ENCODE results near the gene TIFAB. TPM values are rescaled to one million over a fixed set of nuclear protein-coding genes. Genes with fewer than 3 reads are reported as not detected.
A peak's percentile ranks its signal among the peaks of the same experiment; 100 is the strongest.

The TIFAB gene
- total RNA-seq, 6 donors from 2014 or later = 0.23 to 0.24 TPM; not detected in 4

DNA sequence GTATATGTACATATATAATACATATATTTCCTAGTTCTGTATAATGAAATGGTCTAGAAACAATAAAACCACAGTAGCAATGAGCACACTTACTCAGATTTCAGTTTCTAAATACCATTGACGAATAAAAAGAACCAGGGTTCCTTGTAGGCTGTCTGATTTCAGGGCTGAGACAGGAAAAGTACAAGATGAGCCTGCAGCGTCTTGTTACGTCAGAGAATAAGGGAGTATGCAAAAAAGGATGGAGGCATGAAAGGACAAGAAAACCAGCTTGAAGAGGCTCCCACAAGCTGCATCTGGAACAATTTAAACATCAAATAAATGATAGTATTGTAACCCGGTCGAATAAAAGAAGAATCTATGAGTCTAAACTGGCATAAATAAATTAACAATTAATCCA, 17.8 kb upstream of the TIFAB start:
- ATAC-seq (ENCODE audit: low FRiP score in 2 of 2) = no peak
- WGBS, 2 donors = 71 to 94% methylated on average over 5 of the region's 5 CpGs
- H3K36me3 ChIP-seq = no peaks in the 10 kb centered on the region
- DNase-seq = no peak
- H3K4me1 ChIP-seq = peaks cover 3 to 8% (median 7%) of the 10 kb centered on the region in 4 donors
- H3K4me3 ChIP-seq = no peak overlapping the region
- H3K27ac ChIP-seq = no peak overlapping the region
- H3K27me3 ChIP-seq = peaks cover 0 to 4% (median 0%) of the 10 kb centered on the region in 4 donors
- no peak for TF ChIP-seq EP300 (IDR thresholded peaks at IDR 0.05)
- no peak for TF ChIP-seq POLR2AphosphoS5 (IDR thresholded peaks at IDR 0.05)
- TF ChIP-seq, protein P1, sequence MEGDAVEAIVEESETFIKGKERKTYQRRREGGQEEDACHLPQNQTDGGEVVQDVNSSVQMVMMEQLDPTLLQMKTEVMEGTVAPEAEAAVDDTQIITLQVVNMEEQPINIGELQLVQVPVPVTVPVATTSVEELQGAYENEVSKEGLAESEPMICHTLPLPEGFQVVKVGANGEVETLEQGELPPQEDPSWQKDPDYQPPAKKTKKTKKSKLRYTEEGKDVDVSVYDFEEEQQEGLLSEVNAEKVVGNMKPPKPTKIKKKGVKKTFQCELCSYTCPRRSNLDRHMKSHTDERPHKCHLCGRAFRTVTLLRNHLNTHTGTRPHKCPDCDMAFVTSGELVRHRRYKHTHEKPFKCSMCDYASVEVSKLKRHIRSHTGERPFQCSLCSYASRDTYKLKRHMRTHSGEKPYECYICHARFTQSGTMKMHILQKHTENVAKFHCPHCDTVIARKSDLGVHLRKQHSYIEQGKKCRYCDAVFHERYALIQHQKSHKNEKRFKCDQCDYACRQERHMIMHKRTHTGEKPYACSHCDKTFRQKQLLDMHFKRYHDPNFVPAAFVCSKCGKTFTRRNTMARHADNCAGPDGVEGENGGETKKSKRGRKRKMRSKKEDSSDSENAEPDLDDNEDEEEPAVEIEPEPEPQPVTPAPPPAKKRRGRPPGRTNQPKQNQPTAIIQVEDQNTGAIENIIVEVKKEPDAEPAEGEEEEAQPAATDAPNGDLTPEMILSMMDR (IDR thresholded peaks at IDR 0.05) = no peak
- TF ChIP-seq POLR2A (IDR thresholded peaks at IDR 0.05) = no peak
- no peaks in the 10 kb centered on the region for H3K9me3 ChIP-seq

DNA sequence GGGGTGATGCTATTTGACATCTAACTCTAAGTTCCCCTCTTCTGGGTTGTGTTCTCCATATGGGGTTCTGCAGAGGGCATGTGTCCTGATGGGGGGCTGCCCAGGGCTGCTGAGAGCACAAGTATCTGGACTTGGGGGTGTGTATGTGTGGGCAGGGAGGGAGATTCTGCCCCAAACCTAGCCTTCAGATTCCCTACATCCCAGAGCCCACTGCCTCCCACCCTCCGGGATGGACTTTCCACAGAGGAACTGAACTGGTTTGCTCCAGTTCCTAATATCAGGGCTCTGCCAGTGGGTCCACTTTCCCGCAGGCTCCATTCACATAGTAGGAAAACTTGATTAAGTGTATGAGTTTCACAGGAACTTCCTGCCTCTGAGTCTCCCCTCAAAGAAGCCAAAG, 16.4 kb upstream of the TIFAB start:
- DNase-seq = no peak
- Histone ChIP-seq H3K27me3 (peaks cover 0 to 4% (median 0%) of the 10 kb centered on the region in 4 donors), H3K27ac (no peak overlapping the region), H3K4me3 (no peak overlapping the region), H3K36me3 (no peaks in the 10 kb centered on the region), H3K9me3 (no peaks in the 10 kb centered on the region), H3K4me1 (peaks cover 3 to 8% (median 7%) of the 10 kb centered on the region in 4 donors)
- 100% methylated on average over 2 of the region's 2 CpGs for WGBS, 2 donors
- ATAC-seq (ENCODE audit: low FRiP score in 2 of 2) = no peak
- TF ChIP-seq POLR2A (IDR thresholded peaks at IDR 0.05) (no peak), POLR2AphosphoS5 (IDR thresholded peaks at IDR 0.05) (no peak), EP300 (IDR thresholded peaks at IDR 0.05) (no peak)
- TF ChIP-seq, protein P1 (IDR thresholded peaks at IDR 0.05) = no peak

DNA sequence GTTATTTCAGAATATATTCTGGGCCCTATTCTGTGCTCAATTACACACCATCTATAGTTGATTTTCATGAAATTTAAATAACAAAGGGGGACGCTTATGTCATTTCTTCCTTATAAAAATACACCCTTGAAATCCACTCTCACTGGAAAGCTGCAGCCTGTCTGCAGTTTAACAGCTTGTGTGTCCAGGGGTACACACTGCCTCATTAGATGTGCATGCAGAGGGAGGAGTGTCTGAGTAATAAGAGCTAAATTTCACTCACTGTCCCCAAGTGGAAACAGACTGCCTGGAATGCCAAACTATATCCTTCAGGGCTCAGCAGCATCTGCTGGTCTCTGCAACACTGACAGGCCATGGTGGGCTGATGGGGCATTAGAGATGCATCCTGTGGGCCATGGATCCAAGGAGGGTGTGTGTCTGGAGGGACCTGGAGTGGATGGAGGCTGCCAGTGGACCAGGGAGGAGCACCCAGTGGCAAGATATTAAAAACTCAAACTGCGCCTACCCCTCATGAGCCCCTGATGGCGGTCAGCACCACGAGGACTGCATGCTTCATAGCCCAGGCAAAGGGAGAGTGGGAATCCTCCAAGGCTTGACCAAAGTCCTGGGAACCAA, 15.8 kb upstream of the TIFAB start:
- H3K4me3 ChIP-seq = no peak overlapping the region
- no peak overlapping the region for H3K27ac ChIP-seq
- peaks cover 0 to 4% (median 0%) of the 10 kb centered on the region in 4 donors for H3K27me3 ChIP-seq
- ATAC-seq (ENCODE audit: low FRiP score in 2 of 2) (no peak), DNase-seq (no peak)
- 90 to 95% methylated on average over 2 to 4 of the region's 4 CpGs for WGBS, 2 donors
- H3K9me3 ChIP-seq = no peaks in the 10 kb centered on the region
- H3K4me1 ChIP-seq = peaks cover 3 to 8% (median 7%) of the 10 kb centered on the region in 4 donors
- TF ChIP-seq, protein P1 (IDR thresholded peaks at IDR 0.05) = no peak
- TF ChIP-seq POLR2AphosphoS5 (IDR thresholded peaks at IDR 0.05) (no peak), POLR2A (IDR thresholded peaks at IDR 0.05) (no peak), EP300 (IDR thresholded peaks at IDR 0.05) (no peak)
- H3K36me3 ChIP-seq = no peaks in the 10 kb centered on the region

DNA sequence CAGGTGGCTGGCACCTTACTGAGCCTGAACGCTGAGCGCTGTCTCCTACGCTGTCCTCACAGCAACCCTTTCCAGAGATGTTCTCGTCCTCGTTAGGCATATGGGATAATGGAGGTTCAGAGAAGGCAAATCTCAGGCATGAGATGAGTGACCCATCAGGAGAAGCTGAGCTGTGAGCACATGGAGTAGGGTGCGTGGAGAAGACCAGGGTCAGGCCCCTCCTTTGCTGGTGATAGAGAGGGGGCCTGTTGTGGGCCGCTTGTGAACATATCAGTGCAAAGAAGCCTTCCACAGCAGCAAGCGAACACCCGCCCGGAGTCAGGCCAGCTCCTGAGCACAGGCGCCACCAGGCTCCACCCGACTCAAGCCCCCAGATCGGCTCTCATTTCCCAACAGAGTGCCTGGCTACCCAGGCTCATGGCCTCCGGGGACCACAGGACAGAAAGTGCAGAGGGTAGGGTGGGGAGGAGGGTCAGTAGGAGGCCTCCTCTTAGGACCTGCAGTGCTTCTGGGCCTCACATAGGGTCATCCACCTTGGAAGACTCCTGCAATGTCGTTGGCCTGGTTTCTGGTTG, 15.0 kb upstream of the TIFAB start:
- TF ChIP-seq POLR2AphosphoS5 (IDR thresholded peaks at IDR 0.05) = no peak
- peaks cover 0 to 4% (median 0%) of the 10 kb centered on the region in 4 donors for H3K27me3 ChIP-seq
- no peak for ATAC-seq (ENCODE audit: low FRiP score in 2 of 2)

DNA sequence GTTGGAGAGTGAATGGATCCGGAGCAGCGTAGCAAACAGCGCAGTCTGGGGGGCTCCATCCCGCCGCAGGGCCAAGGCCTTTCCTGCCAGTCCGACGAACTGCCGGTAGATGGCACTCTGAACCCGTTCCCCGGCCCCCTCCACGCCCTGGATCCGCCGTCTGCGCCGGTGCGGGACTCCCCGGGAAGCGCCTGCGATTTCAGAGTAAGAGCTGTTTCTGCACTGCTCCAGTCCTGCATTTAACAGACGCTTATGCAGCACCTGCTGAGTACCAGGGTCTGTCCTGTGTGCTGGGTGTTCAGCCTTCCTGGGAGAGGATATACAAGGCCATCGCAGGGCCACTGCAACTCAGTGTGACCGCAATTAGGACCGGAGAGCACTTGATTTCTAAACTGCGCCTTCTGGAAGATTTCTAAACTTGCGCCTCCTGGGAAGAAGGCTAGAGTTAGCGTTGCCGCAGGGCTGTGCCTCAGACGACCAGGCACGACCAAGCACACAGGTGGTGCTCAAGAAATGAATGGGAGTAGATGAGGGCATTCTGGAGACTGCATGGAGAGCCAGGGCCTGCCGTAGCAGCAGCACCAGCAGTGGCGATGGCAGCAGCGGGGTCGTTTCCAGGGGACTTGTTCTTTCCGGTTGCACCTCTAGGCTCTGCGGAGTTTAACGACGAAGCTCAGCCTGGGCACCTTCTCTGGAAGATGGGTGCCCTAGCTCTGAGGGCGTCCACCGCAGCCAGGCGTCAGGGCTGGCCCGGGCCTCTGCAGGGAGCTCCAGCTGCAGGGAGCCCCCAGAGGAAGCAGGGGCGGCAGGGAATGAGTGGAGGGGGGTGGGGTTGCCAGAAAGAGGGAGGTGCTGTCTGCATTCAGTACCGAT, 14.3 kb upstream of the TIFAB start:
- peak overlapping the region in 2 of 4 donors; percentile 17 to 20 for H3K4me3 ChIP-seq
- peaks cover 0 to 4% (median 0%) of the 10 kb centered on the region in 4 donors for H3K27me3 ChIP-seq
- ATAC-seq (ENCODE audit: low FRiP score in 2 of 2) (peak; percentile 85 to 94), DNase-seq (peak; percentile 70 to 93)
- no peaks in the 10 kb centered on the region for H3K36me3 ChIP-seq
- H3K9me3 ChIP-seq = no peaks in the 10 kb centered on the region
- H3K27ac ChIP-seq = no peak overlapping the region
- 20 to 21% methylated on average over 17 to 26 of the region's 43 CpGs for WGBS, 2 donors
- H3K4me1 ChIP-seq = peaks cover 3 to 13% (median 12%) of the 10 kb centered on the region in 4 donors
- no peak for TF ChIP-seq POLR2A (IDR thresholded peaks at IDR 0.05)
- TF ChIP-seq POLR2AphosphoS5 (IDR thresholded peaks at IDR 0.05) = no peak
- TF ChIP-seq, protein P1 (IDR thresholded peaks at IDR 0.05) = peak; percentile 74 to 91 (median 82)
- no peak for TF ChIP-seq EP300 (IDR thresholded peaks at IDR 0.05)

More for the DNA sequence above, 15.0 kb upstream of the TIFAB start:
- no peak overlapping the region for H3K4me3 ChIP-seq
- H3K9me3 ChIP-seq = no peaks in the 10 kb centered on the region
- 81 to 90% methylated on average over 15 of the region's 15 CpGs for WGBS, 2 donors
- no peaks in the 10 kb centered on the region for H3K36me3 ChIP-seq
- H3K27ac ChIP-seq = no peak overlapping the region
- DNase-seq = no peak
- H3K4me1 ChIP-seq = peaks cover 3 to 12% (median 11%) of the 10 kb centered on the region in 4 donors
